G401 (cell line): ENCODE measurements around the gene ADORA1. TPM values are rescaled to one million over a fixed set of nuclear protein-coding genes. Genes with fewer than 3 reads are reported as not detected.

ENCODE experiments used
- DNase-seq: peaks from one replicate; pipeline ENCODE4 v3.0.0-alpha.2; 2015; ENCODE audit warnings: low spot score
- in situ Hi-C: cut with HindIII; loops from 2 replicates; pipeline ENCODE4 v1.10.0; 2016; ENCODE audit warnings: low sequenced_read_pairs, mixed read lengths
- total RNA-seq: library from RNA; depleted of rRNA; stranded (reverse); fragments of >200 nt; shearing (Covaris generic); gene quantifications from 2 replicates; pipeline ENCODE4 v1.2.3, GENCODE V29; 2014; rRNA removed

ADORA1 gene
- 8.4 and 13.2 TPM in 2 replicates for total RNA-seq

DNA sequence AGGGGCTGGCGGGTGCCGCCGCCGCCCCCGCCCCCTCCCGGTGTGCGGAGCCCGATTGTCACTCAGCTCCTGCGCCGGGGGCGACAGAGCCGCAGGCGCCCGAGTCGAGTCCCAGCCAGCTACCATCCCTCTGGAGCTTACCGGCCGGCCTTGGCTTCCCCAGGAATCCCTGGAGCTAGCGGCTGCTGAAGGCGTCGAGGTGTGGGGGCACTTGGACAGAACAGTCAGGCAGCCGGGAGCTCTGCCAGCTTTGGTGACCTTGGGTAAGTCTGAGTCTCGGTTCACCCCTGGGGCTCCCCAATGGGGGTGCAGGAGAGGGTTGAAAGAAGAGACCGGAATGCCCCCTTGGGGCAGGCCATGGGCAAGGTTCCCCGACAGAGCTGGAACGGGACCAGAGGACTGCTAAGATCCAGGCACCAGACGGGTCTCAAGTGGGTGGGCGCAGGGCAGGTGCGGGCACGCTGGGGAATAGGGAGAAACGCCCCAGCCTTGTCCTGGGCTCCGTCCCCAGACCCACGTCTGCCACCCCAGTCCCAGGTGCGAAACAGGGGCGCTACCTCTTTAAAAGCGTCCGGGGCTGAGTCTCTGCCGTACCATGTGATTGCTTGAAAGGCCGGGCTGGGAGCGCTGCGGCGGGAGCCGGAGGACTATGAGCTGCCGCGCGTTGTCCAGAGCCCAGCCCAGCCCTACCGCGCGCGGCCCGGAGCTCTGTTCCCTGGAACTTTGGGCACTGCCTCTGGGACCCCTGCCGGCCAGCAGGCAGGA, at the start of gene ADORA1:
ADORA1 (plus strand) TSS at position 61 of the 765 bp plus-strand sequence. CDS start 1,116 bp downstream, outside the sequence.
- in situ Hi-C loops: no loop called here
- peak; percentile 92 for DNase-seq

DNA sequence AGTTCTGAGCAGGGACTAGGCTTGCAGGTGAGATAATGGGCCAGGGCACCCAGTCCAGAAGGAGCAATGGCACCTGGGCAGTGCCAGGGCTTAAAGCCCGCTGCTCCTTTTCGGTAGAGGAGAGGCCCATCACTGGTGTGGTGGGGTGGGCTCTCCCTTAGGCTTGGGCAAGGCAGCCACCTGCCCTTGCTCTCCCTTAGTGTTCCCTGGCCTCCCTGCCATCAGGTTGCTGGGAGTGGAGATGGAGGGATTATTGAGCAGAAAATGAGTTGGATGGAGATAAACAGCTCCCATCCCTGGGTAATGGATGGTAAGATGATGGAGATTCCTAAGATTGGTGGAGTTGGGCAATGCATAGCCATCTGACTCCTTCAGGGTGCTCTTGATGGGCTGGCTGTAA, 49.6 kb upstream of the ADORA1 start:
- no peak for DNase-seq
- in situ Hi-C loops: no loop called here

DNA sequence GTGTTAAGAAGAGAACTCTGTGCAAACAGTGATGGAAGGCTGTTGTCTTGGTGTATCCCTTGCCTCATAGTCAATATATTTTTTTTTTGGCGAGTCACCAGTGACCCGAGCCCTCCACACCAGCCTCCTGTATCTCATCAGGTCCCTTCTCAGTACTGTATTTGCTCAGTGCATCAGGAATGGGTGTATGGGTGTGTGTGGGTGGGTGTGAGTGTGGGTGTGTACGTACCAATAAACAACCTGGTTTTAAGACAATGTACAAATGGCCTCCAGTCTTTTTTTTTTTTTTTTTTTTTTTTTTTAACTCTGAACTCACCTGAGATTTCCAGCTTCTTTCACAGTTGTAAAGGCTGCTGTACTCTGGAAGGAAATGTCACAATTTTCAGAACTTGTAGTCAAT, 49.0 kb upstream of the ADORA1 start:
- in situ Hi-C loops: no loop called here
- DNase-seq: no peak

DNA sequence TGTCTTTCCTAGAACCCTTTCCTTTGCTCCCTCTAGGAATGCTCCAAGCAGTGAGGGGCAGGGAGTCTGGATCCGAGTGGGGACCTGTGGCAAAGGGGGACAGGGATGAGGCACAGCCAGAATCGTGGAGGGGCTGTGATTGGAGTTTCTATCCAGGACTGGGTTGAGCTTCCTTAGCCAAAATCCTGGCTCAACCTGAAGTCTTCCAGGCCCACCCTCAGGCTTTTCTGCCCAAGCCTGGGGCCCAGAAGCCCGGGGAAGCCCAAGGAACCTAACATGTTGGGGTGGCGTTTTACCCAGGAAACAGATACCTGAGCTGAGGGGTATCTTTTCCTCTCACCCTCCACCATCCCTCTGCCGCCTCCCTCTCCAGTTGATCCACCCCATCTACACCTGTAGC, 47.1 kb upstream of the ADORA1 start:
- no peak for DNase-seq
- in situ Hi-C loops: no loop called here

- no peak for DNase-seq
- in situ Hi-C loops: no loop called here
These were observed 45.9 kb upstream of the ADORA1 start for GRCh38 chr1:203081465-203082230.

- no peak for DNase-seq
- in situ Hi-C loops: no loop called here
These were observed 45.4 kb upstream of the ADORA1 start for GRCh38 chr1:203082231-203082505.

GRCh38 chr1:203082571-203083462, 44.7 kb upstream of the ADORA1 start:
- DNase-seq: no peak
- in situ Hi-C loops: no loop called here

- no peak for DNase-seq
- in situ Hi-C loops: no loop called here
These were observed 44.0 kb upstream of the ADORA1 start for GRCh38 chr1:203083463-203083921.

GRCh38 chr1:203084588-203085527, 42.7 kb upstream of the ADORA1 start:
- in situ Hi-C loops: no loop called here
- DNase-seq: no peak

DNA sequence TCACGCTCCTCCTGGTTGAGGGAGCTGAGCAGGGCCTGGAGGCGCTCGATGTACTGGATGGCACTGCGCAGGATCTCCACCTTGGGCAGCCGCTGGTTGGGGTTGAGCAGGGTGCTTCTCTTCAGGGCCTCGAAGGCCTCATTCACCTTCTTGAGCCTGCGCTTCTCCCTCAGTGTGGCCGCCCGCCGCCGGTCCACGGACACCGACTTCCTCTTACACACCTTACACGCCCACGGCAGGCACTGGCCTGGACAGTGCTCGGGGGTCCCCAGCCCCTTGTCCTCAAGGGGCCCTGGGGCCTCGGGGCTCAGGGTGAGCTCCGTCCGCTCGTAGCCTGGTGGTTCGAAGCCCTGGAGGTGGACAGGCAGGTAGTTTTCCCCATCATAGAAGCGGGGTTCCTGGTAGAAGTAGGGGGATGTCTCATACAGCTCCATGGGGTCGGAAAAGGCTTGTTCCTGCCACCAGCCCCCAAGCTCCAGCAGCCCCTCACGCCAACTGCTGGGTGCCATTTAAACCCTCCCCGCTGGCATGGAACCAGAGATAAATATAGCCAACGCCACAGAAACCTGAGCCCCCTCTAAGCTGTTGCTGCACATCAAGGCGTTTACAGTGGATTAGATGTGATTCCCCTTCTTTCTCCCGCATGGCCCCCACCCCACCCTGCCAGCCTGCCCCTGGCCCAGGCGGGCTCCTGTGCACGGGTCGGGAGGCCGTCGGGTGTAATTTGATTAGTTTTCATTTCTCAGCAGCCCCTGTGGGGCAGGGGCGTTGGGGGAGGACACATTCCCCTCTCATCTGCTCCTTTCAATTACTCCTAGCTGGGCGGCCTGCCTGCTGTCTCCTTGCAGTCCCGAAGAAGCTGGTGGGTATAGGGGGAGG, 41.8 kb upstream of the ADORA1 start, which contains the start of gene MYOG:
MYOG (minus strand) TSS at position 485 of the 879 bp plus-strand sequence; CDS start at position 434, 51 bp downstream.
- DNase-seq: no peak
- in situ Hi-C loops: no loop called here

DNA sequence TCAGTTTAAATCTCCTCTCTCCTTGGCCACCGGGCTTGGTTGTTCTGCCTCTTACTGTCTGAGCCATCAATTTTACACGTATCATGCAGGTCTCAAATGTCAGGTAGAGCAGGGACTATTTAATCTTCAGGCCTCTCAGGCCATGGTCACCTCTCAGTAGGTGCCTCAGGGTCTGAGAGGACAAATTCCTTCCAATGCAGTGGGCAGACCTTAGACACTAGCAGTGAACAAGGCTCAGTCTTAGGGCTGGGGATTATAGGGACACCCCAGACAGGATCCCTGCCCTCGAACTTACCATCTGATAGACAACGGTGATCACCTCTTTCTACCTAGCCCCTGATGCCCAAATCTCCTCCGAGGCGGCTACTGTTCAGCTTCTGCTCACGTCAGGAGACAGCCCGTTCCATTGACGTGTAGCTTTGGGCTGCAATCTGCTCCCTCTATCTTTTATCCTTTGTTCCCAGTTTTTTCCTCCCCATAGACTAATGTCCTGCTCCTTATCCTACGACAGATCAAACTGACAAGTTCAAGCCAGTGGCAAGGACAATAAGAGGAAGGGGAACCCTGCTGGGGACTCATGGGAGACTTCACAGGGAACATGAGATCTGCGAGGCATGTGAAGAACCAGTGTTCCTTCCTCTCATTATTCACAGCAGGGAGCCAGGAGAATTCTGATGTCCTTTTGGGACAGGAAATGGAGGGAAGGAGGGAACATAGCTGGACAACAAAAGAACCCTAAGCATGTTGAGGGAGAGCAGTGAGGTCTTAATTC, 40.3 kb upstream of the ADORA1 start:
- in situ Hi-C loops: no loop called here
- no peak for DNase-seq

DNA sequence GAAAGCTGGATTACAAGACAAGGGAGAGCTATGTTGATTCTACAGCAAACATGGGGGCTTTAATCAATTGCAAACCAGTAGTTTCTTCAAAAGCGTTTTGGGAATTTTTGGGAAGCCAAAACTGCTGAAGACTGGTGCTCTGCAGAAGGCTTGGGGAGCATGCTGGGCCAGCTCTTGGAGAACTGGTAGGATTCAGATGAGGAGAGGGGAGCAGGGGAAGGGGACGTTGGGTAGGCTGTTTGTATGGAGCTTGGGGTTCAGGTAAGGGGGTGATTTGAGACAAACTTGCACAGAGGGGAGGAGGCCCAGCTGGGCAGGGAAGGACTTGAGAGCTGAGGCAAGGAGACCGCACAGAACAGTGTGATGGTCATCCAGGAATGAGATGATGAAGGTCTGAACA, 39.1 kb upstream of the ADORA1 start:
- in situ Hi-C loops: no loop called here
- no peak for DNase-seq

- in situ Hi-C loops: no loop called here
- DNase-seq: no peak
These were observed 38.4 kb upstream of the ADORA1 start for GRCh38 chr1:203089001-203089650.

- in situ Hi-C loops: no loop called here
- DNase-seq: no peak
These were observed 37.9 kb upstream of the ADORA1 start for GRCh38 chr1:203089651-203090045.

DNA sequence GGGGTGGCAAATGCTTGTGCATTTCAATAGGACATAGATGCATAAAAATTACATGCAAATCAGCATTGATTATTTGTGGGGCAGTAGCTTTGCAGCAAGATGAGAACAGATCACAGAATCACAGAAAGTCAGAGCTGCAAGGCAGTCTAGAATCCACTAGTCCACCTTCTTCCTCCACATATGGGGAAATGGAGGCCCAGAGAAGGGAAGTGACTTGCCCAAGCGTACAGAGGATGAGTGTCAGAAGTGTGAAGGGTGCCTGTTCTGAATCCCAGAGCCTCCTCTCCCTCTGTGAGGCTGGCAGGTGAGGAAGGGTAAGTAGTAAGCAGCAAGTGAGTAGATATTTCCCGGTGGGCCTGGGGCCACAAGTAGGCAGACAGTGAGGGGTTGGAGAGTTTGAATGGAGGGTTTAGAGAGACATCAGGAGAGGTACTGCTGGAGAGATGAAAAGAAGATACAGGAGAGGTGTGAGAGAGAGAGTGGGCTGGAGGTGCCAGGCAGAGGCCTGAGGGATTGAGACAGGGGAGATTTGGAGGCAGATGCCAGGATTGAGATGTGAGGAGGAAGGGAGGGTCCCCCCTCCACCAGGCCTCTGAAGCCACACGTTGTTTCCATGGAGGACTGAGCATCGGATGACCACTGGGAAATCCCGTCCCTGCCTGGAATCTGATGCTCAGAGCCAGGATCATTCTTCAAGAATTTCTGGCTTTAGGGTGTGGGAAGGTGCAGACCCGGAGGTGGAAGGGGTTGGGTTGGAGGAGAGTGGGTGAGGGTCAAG, 36.9 kb upstream of the ADORA1 start:
- in situ Hi-C loops: no loop called here
- no peak for DNase-seq

GRCh38 chr1:203091199-203091477, 36.4 kb upstream of the ADORA1 start:
- in situ Hi-C loops: no loop called here
- no peak for DNase-seq
